ENCODE results near the gene SND1. TPM values are rescaled to one million over a fixed set of nuclear protein-coding genes. Genes with fewer than 3 reads are reported as not detected.

SND1 gene
- total and polyA plus RNA-seq, 2 donors (not counting 1 experiment from before 2014, with no cell fraction given): 137 to 174 TPM

DNA sequence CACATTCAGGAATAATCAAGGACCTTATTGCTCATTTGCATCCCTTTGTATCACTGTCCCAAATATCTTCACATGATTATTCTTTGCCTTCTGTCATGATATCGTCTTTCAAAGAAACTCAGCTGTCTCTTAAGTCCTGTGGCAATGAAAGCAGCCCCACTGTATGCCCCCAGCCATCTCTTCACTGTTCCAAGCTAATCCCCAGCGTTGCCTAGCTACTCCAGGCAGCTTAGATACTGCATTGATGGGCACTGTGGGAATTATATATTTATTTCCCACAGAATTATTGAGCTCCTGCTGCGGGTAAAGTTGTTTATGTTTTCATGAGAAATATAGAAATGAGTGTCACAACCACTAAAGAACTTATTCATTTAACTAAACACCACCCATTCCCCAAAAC lies 38.8 kb downstream of the SND1 start:
- Histone ChIP-seq H3K36me3 (ENCODE audit: control insufficient read depth, insufficient read depth, low read length) (peaks cover 4% of the 10 kb centered on the region), H3K27me3 (ENCODE audit: control insufficient read depth, insufficient read depth, low read length) (no peaks in the 10 kb centered on the region), H3K9me3 (ENCODE audit: control insufficient read depth, insufficient read depth, low read depth, low read length) (no peaks in the 10 kb centered on the region), H3K4me2 (ENCODE audit: extremely low read depth, insufficient read depth, low read length) (no peak overlapping the region), H3K4me3 (replicated peaks in 1 of 4; ENCODE audit: control extremely low read depth in 1 of 4, insufficient read depth in 1 of 4, low read depth in 3 of 4, low read length in 4 of 4) (no peak overlapping the region), H3K4me1 (ENCODE audit: control insufficient read depth, extremely low read depth, insufficient read depth, low read length) (no peaks in the 10 kb centered on the region), H3K9ac (ENCODE audit: insufficient read depth, low read length) (no peak overlapping the region), H3K27ac (ENCODE audit: insufficient read depth, low read length) (no peak overlapping the region), H4K20me1 (ENCODE audit: control insufficient read depth, extremely low read depth, insufficient read depth, low read length) (no peaks in the 10 kb centered on the region), H3K79me2 (ENCODE audit: control insufficient read depth, insufficient read depth, low read length) (peaks cover 34% of the 10 kb centered on the region), H2AFZ (ENCODE audit: low read length) (no peak overlapping the region)
- TF ChIP-seq, protein P1, sequence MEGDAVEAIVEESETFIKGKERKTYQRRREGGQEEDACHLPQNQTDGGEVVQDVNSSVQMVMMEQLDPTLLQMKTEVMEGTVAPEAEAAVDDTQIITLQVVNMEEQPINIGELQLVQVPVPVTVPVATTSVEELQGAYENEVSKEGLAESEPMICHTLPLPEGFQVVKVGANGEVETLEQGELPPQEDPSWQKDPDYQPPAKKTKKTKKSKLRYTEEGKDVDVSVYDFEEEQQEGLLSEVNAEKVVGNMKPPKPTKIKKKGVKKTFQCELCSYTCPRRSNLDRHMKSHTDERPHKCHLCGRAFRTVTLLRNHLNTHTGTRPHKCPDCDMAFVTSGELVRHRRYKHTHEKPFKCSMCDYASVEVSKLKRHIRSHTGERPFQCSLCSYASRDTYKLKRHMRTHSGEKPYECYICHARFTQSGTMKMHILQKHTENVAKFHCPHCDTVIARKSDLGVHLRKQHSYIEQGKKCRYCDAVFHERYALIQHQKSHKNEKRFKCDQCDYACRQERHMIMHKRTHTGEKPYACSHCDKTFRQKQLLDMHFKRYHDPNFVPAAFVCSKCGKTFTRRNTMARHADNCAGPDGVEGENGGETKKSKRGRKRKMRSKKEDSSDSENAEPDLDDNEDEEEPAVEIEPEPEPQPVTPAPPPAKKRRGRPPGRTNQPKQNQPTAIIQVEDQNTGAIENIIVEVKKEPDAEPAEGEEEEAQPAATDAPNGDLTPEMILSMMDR (conservative IDR thresholded peaks at IDR 0.05 in 1 of 2, IDR thresholded peaks at IDR 0.05 in 1 of 2; ENCODE audit: low read depth in 1 of 2, low read length in 2 of 2): no peak
- DNase-seq (ENCODE audit: low read depth in 2 of 2): no peak

DNA sequence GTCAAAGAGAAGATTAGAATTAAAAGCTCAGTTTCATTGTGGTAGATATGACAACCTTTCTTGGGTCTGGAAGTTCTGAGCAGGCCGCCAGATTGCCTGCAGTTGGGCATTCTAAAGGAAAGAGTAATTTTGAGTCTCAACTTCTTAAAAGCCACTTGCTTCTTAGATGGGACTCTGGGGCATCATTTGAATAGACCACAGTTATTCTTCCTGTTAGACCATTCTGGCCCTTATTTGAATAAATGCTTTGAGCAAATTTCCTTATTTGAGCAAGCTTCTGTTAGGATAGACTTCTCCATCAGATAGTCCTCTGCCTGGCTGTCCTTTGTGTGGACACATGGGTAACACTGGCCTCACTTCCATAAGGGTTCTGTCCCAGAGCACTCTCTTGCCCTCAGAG lies 40.2 kb downstream of the SND1 start:
- no peak overlapping the region for H3K27ac ChIP-seq (ENCODE audit: insufficient read depth, low read length)
- H3K27me3 ChIP-seq (ENCODE audit: control insufficient read depth, insufficient read depth, low read length): no peaks in the 10 kb centered on the region
- no peak for DNase-seq (ENCODE audit: low read depth in 2 of 2)
- no peak overlapping the region for H3K4me2 ChIP-seq (ENCODE audit: extremely low read depth, insufficient read depth, low read length)
- H2AFZ ChIP-seq (ENCODE audit: low read length): no peak overlapping the region
- H3K4me1 ChIP-seq (ENCODE audit: control insufficient read depth, extremely low read depth, insufficient read depth, low read length): no peaks in the 10 kb centered on the region
- no peak for TF ChIP-seq EZH2 (IDR thresholded peaks at IDR 0.05; ENCODE audit: low read length, missing control alignments)
- TF ChIP-seq, protein P1 (conservative IDR thresholded peaks at IDR 0.05 in 1 of 2, IDR thresholded peaks at IDR 0.05 in 1 of 2; ENCODE audit: low read depth in 1 of 2, low read length in 2 of 2): no peak
- H3K36me3 ChIP-seq (ENCODE audit: control insufficient read depth, insufficient read depth, low read length): peaks cover 4% of the 10 kb centered on the region
- H4K20me1 ChIP-seq (ENCODE audit: control insufficient read depth, extremely low read depth, insufficient read depth, low read length): peaks cover under 1% of the 10 kb centered on the region
- no peak overlapping the region for H3K4me3 ChIP-seq (replicated peaks in 1 of 4; ENCODE audit: control extremely low read depth in 1 of 4, insufficient read depth in 1 of 4, low read depth in 3 of 4, low read length in 4 of 4)
- H3K9me3 ChIP-seq (ENCODE audit: control insufficient read depth, insufficient read depth, low read depth, low read length): no peaks in the 10 kb centered on the region
- no peak overlapping the region for H3K9ac ChIP-seq (ENCODE audit: insufficient read depth, low read length)
- peaks cover 32% of the 10 kb centered on the region for H3K79me2 ChIP-seq (ENCODE audit: control insufficient read depth, insufficient read depth, low read length)

DNA sequence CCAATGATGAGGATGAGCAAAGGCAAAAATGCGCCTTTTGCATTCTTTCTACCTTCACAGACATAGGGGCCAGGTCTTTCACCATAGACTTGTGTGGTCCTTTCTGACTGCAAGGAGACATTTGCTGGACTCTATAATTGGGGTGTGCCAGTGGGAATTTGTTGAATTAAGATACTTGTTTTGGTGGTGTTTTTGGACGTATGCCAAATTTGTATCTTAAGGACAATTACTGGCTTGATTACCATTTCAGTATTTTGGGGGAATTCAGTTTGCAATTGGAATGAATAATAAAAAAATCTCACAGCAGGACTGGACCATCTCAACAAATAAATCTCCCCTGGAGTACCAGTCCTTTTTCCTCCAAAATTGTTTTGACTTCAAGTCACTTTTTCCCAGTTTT lies 47.9 kb downstream of the SND1 start:
- Histone ChIP-seq H2AFZ (ENCODE audit: low read length) (no peak overlapping the region), H3K9ac (ENCODE audit: insufficient read depth, low read length) (no peak overlapping the region), H3K4me1 (ENCODE audit: control insufficient read depth, extremely low read depth, insufficient read depth, low read length) (no peaks in the 10 kb centered on the region), H3K27ac (ENCODE audit: insufficient read depth, low read length) (no peak overlapping the region), H3K79me2 (ENCODE audit: control insufficient read depth, insufficient read depth, low read length) (peaks cover 29% of the 10 kb centered on the region), H3K27me3 (ENCODE audit: control insufficient read depth, insufficient read depth, low read length) (no peaks in the 10 kb centered on the region), H3K9me3 (ENCODE audit: control insufficient read depth, insufficient read depth, low read depth, low read length) (no peaks in the 10 kb centered on the region), H4K20me1 (ENCODE audit: control insufficient read depth, extremely low read depth, insufficient read depth, low read length) (peaks cover 3% of the 10 kb centered on the region), H3K4me3 (replicated peaks in 1 of 4; ENCODE audit: control extremely low read depth in 1 of 4, insufficient read depth in 1 of 4, low read depth in 3 of 4, low read length in 4 of 4) (no peak overlapping the region), H3K4me2 (ENCODE audit: extremely low read depth, insufficient read depth, low read length) (no peak overlapping the region), H3K36me3 (ENCODE audit: control insufficient read depth, insufficient read depth, low read length) (peaks cover 12% of the 10 kb centered on the region)
- DNase-seq (ENCODE audit: low read depth in 2 of 2): no peak
- TF ChIP-seq EZH2 (IDR thresholded peaks at IDR 0.05; ENCODE audit: low read length, missing control alignments): no peak
- TF ChIP-seq, protein P1 (conservative IDR thresholded peaks at IDR 0.05 in 1 of 2, IDR thresholded peaks at IDR 0.05 in 1 of 2; ENCODE audit: low read depth in 1 of 2, low read length in 2 of 2): no peak
